Measurements from ENCODE around the gene CASP1.
"Not testable (repeated sequence)": the region's sequence is repeated elsewhere in the genome, so short reads cannot be mapped to it uniquely, and the experiment has no call there.

The CASP1 gene

GRCh38 chr11:105034813-105035620 is at the start of gene CASP1:
CASP1 (minus strand) TSS chr11:105035144; CDS start chr11:105035113, 31 bp downstream.
- no peaks in the 10 kb centered on the region for H3K4me1 ChIP-seq (ENCODE audit: insufficient read depth, low read length)
- H3K36me3 ChIP-seq (ENCODE audit: insufficient read depth, low read length), result no peaks in the 10 kb centered on the region
- H3K27me3 ChIP-seq (ENCODE audit: insufficient read depth, low read length), result no peaks in the 10 kb centered on the region
- H3K9me3 ChIP-seq (ENCODE audit: low read length), result no peaks in the 10 kb centered on the region
- H2AFZ ChIP-seq (ENCODE audit: low read depth, low read length), result no peak within 1 kb of the TSS
- no peak within 1 kb of the TSS for H3K4me3 ChIP-seq (ENCODE audit: low read length)

- H3K4me1 ChIP-seq (ENCODE audit: insufficient read depth, low read length), result peaks cover 8% of the 10 kb centered on the region
- H3K27me3 ChIP-seq (ENCODE audit: insufficient read depth, low read length), result no peaks in the 10 kb centered on the region
- H3K4me3 ChIP-seq (ENCODE audit: low read length), result no peak overlapping the region
- no peak overlapping the region for H2AFZ ChIP-seq (ENCODE audit: low read depth, low read length)
- H3K9me3 ChIP-seq (ENCODE audit: low read length), result no peaks in the 10 kb centered on the region
- no peaks in the 10 kb centered on the region for H3K36me3 ChIP-seq (ENCODE audit: insufficient read depth, low read length)
These were observed 46.6 kb upstream of the CASP1 start for GRCh38 chr11:105081412-105082150.

- peak overlapping the region; percentile 40 for H2AFZ ChIP-seq (ENCODE audit: low read depth, low read length)
- not testable (repeated sequence) for H3K4me3 ChIP-seq (ENCODE audit: low read length); H3K4me1 ChIP-seq (ENCODE audit: insufficient read depth, low read length); H3K36me3 ChIP-seq (ENCODE audit: insufficient read depth, low read length); H3K9me3 ChIP-seq (ENCODE audit: low read length); H3K27me3 ChIP-seq (ENCODE audit: insufficient read depth, low read length)
These were observed 45.4 kb upstream of the CASP1 start for GRCh38 chr11:105080171-105080906.

- Histone ChIP-seq H3K9me3 (ENCODE audit: low read length) (no peaks in the 10 kb centered on the region), H2AFZ (ENCODE audit: low read depth, low read length) (no peak overlapping the region), H3K36me3 (ENCODE audit: insufficient read depth, low read length) (no peaks in the 10 kb centered on the region), H3K4me3 (ENCODE audit: low read length) (no peak overlapping the region), H3K27me3 (ENCODE audit: insufficient read depth, low read length) (no peaks in the 10 kb centered on the region), H3K4me1 (ENCODE audit: insufficient read depth, low read length) (peaks cover 8% of the 10 kb centered on the region)
These were observed 43.3 kb upstream of the CASP1 start for GRCh38 chr11:105078283-105078682.

GRCh38 chr11:105077141-105077790 is 42.3 kb upstream of the CASP1 start:
- not testable (repeated sequence) for H3K4me3 ChIP-seq (ENCODE audit: low read length); H3K9me3 ChIP-seq (ENCODE audit: low read length); H3K27me3 ChIP-seq (ENCODE audit: insufficient read depth, low read length); H3K36me3 ChIP-seq (ENCODE audit: insufficient read depth, low read length); H3K4me1 ChIP-seq (ENCODE audit: insufficient read depth, low read length); H2AFZ ChIP-seq (ENCODE audit: low read depth, low read length)

- Histone ChIP-seq H3K9me3 (ENCODE audit: low read length) (no peaks in the 10 kb centered on the region), H3K27me3 (ENCODE audit: insufficient read depth, low read length) (no peaks in the 10 kb centered on the region), H3K4me3 (ENCODE audit: low read length) (no peak overlapping the region), H3K4me1 (ENCODE audit: insufficient read depth, low read length) (no peaks in the 10 kb centered on the region), H3K36me3 (ENCODE audit: insufficient read depth, low read length) (no peaks in the 10 kb centered on the region), H2AFZ (ENCODE audit: low read depth, low read length) (no peak overlapping the region)
These were observed 39.2 kb upstream of the CASP1 start for GRCh38 chr11:105074166-105074530.

- Histone ChIP-seq H3K27me3 (ENCODE audit: insufficient read depth, low read length) (no peaks in the 10 kb centered on the region), H3K36me3 (ENCODE audit: insufficient read depth, low read length) (no peaks in the 10 kb centered on the region), H2AFZ (ENCODE audit: low read depth, low read length) (no peak overlapping the region), H3K9me3 (ENCODE audit: low read length) (no peaks in the 10 kb centered on the region), H3K4me3 (ENCODE audit: low read length) (no peak overlapping the region), H3K4me1 (ENCODE audit: insufficient read depth, low read length) (no peaks in the 10 kb centered on the region)
These were observed 38.7 kb upstream of the CASP1 start for GRCh38 chr11:105073456-105074165.

GRCh38 chr11:105072080-105072479 is 37.1 kb upstream of the CASP1 start:
- not testable (repeated sequence) for H3K4me3 ChIP-seq (ENCODE audit: low read length); H3K27me3 ChIP-seq (ENCODE audit: insufficient read depth, low read length); H3K4me1 ChIP-seq (ENCODE audit: insufficient read depth, low read length); H3K36me3 ChIP-seq (ENCODE audit: insufficient read depth, low read length); H2AFZ ChIP-seq (ENCODE audit: low read depth, low read length); H3K9me3 ChIP-seq (ENCODE audit: low read length)

- no peak overlapping the region for H2AFZ ChIP-seq (ENCODE audit: low read depth, low read length)
- no peaks in the 10 kb centered on the region for H3K36me3 ChIP-seq (ENCODE audit: insufficient read depth, low read length)
- H3K4me1 ChIP-seq (ENCODE audit: insufficient read depth, low read length), result no peaks in the 10 kb centered on the region
These were observed 36.3 kb upstream of the CASP1 start for GRCh38 chr11:105071089-105071732.

GRCh38 chr11:105070306-105070705 is 35.4 kb upstream of the CASP1 start:
- no peaks in the 10 kb centered on the region for H3K36me3 ChIP-seq (ENCODE audit: insufficient read depth, low read length)
- H2AFZ ChIP-seq (ENCODE audit: low read depth, low read length), result no peak overlapping the region
- H3K9me3 ChIP-seq (ENCODE audit: low read length), result no peaks in the 10 kb centered on the region

More at GRCh38 chr11:105071089-105071732, 36.3 kb upstream of the CASP1 start:
- H3K9me3 ChIP-seq (ENCODE audit: low read length), result no peaks in the 10 kb centered on the region
- H3K4me3 ChIP-seq (ENCODE audit: low read length), result no peak overlapping the region
- no peaks in the 10 kb centered on the region for H3K27me3 ChIP-seq (ENCODE audit: insufficient read depth, low read length)

GRCh38 chr11:105069749-105070148 is 34.8 kb upstream of the CASP1 start:
- H3K9me3 ChIP-seq (ENCODE audit: low read length); H2AFZ ChIP-seq (ENCODE audit: low read depth, low read length); H3K4me1 ChIP-seq (ENCODE audit: insufficient read depth, low read length); H3K4me3 ChIP-seq (ENCODE audit: low read length); H3K27me3 ChIP-seq (ENCODE audit: insufficient read depth, low read length); H3K36me3 ChIP-seq (ENCODE audit: insufficient read depth, low read length): not testable (repeated sequence)

More at GRCh38 chr11:105070306-105070705, 35.4 kb upstream of the CASP1 start:
- Histone ChIP-seq H3K4me1 (ENCODE audit: insufficient read depth, low read length) (no peaks in the 10 kb centered on the region), H3K27me3 (ENCODE audit: insufficient read depth, low read length) (no peaks in the 10 kb centered on the region), H3K4me3 (ENCODE audit: low read length) (no peak overlapping the region)
